Stimulated activated CD4-positive, alpha-beta T cell treated with anti-CD3 and anti-CD28 coated beads, Interleukin-1b, Interleukin-23, amount 100 ng/mL, for 4 hours (primary cell): ENCODE measurements around the gene CLDN10.
"Not testable (repeated sequence)": the region's sequence is repeated elsewhere in the genome, so short reads cannot be mapped to it uniquely, and the experiment has no call there.

Experiments
- DNase-seq, 2 donors: peaks; one replicate each; pipeline ENCODE4 v3.0.0-alpha.2; 2020; ENCODE audit warnings: low read depth in 2 of 2

The CLDN10 gene

DNA sequence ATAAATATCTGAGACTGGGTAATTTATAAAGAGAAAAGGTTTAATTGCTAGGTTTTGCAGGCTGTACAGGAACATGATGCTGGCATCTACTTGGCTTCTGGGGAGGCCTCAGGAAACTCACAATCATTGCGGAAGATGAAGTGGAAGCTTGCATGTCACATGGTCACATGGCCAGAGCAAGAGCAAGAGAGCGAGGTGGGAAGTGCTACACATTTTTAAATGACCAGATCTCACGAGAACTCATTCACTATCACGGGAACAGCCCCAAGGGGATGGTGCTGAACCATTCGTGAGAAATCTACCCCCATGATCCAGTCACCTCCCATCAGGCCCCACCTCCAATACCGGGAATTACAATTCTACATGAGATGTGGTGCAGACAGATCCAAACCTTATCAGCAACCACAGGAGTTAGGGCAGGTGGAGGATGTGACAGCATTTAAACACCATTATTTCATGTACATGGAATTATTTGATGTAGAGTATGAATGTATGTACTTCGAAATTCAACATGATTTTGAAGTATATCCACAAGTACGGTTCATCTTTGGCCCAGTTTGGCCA is 10.5 kb upstream of the CLDN10 start:
- no peak for DNase-seq

DNA sequence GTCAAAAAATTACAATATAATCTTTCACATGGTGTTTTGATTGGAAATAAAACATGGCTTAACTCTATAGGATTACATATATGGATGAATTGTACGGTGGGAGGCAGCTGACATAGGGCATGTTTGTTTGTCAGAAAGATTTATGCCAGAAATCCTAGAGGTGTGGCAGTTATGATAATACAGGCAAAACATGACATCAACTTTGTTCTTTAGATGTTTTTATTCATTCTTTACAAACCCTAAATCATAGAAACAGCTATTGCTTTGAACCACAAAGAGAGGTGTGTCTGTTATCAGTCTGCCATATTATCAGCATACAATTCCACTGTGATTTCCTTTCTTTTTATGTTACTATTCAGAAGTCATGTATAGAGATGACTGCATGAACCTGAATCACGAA is 8.2 kb upstream of the CLDN10 start:
- no peak for DNase-seq

DNA sequence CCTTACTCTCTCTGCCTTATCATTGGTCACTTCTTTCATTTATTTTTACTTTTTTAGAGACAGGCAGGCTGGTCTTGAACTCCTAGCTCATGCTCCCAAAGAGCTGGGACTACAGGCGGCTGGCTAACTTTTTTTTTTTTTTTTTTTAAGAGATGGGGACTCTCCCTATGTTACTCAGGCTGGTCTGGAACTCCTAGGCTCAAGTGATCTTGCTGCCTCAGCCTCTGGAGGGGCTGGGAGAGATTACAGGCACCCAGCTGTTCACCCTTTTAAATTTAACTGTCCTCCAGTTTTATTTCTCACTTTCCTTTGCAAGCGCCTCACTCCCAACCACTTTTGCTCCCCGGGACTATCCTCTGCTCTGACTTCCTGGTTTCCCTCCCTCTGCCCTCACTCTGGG is 5.6 kb upstream of the CLDN10 start:
- no peak for DNase-seq

DNA sequence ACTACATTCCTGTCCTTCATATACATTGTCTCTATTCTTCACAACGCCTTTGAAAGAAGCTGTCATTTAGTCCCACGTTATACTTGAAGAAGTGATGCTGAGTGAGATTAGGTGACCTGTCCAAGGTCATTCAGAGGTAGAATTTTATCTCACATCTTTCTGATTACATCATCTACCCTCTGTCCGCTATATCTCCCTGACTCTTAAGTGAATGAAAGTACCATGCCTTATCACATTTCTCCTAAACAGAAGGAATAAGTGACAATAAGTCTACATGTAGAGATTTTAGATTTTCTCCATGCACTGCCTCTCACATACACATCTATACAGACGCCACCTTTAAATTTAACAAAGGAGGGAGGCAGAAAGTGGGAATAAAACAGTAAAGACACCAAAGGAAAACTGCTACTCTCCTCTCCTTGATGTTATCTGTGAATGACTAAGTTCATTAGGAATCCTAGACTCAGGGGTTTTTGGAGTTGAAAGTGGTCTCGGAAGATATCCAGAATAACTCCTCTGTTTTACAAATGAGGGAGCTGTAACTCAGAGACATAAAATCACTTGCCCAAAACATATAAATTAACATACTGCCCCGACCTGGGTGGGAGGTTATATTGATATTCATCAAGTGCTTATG is 4.9 kb upstream of the CLDN10 start:
- no peak for DNase-seq

DNA sequence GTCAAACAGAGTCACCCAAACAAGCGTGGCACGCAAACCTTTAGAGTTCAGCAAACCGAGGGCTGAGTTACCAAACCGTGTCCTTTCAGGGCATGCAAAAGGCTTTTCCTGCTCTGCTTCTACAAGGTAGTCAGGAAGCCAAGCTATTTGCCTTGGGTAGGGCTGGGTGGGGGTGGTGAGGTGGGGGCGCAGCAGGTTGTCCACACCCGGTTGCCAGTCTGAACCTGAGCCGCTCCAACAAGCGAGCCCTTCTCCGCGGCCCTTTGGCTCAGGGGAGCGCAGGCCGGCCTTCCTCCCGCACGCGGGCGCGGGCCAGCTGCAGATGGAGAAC is 347 bp upstream of the CLDN10 start:
- no peak for DNase-seq

DNA sequence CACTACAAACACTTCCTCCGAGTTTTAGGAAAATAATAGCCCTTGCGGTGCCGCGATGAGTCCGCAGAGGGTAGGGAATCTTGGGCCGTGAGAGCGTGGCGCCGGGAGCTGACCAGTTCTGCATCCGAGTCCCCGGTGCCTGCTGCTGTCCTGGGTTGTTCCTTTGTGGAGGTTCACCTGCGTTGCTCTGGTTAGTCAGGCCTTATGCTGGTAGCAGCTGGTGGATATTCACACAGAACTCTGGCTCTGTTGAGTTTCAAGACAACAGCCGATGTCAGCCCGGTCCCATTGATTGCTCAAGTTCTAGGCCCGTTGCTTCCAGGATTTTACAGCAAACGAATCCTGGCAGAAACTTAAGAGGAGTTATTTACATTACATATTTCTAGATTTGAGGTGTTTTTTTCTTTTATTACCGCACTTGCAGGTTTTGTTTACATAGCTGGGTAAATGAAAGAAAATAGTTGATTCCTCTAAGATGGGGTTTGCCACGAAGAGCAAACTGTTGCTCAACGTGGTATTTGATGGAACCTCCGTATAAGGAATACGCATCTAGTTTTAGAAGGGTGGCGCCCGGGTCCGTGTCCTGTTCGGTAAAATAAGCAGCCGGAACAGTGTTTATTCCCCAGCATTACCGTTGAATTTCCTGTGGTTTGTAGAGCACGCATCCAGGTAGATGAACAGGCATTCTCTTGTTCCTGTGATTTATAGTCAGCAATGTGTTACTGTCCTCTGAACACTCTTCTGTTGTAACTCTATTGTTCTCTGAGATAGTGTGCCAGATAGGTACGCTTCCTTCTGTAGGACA is 1.3 kb downstream of the CLDN10 start:
- DNase-seq: no peak

DNA sequence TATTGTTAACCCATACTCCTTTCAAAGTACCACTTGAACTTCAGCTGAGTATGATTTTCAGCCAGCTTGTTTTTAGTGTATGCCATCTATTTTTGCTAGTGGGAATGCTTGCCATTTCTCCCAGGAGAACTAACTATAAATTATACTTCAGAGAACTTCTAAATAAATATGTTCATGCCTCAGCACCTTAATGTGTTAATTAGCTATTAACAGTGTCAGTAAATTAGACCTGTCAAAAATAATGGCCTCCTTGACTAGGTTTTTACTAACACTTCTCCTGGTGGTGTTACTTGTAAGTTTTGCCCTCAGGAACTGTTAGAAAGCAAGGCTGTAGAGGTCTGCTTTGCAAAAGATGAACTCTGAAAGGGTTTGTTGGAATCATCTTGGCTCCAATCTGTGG is 4.5 kb downstream of the CLDN10 start:
- no peak for DNase-seq

DNA sequence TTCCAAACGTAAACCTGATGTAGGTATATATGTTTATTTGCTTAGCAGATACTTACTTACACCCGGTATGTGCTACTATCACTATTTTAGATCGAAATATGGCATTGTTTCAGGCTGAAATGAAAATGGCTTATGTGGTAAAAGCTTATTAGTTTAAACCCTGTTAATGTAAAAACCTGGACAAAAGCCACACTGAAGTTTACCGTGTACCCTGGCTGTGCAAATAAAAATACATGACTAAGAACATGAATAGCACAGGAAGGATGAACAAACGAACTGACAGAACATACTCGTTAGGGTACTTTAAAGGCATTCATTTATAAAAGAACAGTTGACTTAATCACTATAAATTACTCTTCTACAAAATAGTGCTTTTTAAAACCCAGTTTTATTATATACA is 6.6 kb downstream of the CLDN10 start:
- DNase-seq: no peak

DNA sequence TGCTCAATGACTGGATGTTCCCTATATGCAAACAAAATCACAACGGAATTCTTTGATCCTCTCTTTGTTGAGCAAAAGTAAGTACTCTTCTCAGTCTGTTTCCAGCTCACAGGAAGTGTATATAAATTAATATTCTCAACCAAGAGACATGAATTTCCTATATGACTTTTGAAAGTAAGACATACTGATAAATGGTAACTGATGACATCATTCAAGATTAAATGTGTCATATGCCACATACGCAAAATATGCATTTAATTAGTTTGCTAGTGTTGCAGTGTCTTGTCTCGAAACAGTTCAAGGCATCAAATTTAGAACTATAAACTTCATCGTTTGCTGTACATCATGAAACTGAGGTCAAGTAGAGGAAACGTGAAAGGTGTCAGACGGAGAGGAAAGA is 7.9 kb downstream of the CLDN10 start:
- no peak for DNase-seq

DNA sequence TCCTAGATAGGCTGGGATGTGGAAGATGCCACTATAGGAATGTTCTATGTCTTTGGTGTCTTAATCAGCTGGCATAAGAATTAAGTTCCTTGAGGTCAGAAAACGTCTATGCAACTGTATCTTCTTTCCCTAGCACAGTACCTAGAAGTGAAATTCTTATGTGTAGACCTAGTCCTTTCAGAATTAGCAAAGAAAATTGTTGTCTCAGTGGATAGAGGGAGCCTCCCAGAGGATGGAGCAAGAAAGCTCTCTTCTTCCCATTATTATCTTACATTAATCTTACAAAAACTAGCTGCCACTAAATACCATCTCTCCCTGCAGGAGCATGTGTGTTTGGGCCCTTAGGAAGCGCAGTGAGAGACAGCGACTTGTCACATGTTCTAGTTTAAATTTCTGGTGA is 11.6 kb downstream of the CLDN10 start:
- no peak for DNase-seq

DNA sequence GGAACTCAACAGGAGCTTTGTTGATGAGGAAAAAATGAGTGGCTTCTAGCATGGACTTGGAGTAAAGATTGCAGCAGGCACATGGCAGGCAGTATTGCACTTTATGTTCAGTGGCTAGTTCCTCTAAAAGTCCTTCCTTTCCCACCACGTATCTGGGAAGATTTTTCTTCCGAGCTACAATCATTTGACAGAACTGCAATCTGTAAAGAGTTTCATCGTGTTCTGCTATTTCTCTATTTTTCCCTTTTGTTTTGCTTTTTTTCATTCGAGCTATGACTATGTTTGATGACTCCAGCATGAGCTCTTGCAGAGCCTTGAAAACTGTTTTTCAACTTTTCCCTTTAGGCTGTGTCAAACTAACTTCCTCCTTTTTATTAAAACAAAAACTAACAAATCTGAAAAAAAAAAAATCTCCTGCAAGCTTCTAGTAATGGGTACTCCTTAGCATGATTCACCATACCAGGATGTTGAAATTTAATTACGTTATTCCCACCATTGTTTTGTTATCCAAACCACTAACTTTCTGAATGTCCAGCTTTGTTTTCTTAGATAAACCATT is 12.3 kb downstream of the CLDN10 start:
- DNase-seq: no peak

DNA sequence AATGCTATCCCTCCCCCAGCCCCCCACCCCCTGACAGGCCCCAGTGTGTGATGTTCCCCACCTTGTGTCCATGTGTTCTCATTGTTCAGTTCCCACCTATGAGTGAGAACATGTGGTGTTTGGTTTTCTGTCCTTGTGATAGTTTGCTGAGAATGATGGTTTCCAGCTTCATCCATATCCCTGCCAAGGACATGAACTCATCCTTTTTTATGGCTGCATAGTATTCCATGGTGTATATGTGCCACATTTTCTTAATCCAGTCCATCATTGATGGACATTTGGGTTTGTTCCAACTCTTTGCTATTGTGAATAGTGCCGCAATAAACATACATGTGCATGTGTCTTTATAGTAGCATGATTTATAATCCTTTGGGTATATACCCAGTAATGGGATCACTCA is 13.2 kb downstream of the CLDN10 start:
- DNase-seq: not testable (repeated sequence)

DNA sequence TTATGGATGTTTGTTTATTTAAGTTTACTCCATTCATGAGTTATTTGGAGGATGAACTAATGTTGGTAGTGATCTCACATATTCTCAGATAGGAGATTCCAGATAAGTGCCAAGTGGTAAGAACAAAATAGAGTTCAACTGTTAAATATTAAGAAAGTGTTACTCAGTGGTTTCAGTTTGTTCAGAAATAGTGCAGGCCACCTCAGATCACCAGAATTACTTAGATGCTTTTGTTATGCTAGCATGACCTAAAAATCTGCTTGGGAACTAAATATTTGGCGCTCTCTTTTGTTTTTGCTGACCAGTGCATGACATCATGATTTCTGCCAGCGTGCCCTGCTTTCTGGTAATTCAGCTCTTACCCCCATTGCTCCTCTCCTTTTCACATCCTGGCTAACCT is 15.6 kb downstream of the CLDN10 start:
- DNase-seq: no peak

DNA sequence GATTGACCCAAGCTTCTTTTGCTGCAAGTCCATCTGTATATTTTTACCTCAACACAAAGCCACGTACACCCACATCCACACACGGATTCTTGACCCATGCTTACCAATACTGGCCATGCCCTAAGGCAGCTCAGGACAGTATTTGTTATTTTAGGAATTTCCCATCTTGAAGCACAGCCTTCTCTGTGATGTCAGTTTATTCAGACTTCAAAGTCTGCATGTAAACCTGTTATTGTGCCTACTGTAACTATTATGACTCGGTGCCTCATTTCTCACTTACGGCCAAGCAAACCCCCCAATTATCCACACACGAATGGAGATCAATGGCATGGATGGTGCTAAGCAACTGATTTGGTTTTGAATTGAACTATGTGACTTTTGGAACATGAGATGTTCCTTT is 17.5 kb downstream of the CLDN10 start:
- DNase-seq: no peak

DNA sequence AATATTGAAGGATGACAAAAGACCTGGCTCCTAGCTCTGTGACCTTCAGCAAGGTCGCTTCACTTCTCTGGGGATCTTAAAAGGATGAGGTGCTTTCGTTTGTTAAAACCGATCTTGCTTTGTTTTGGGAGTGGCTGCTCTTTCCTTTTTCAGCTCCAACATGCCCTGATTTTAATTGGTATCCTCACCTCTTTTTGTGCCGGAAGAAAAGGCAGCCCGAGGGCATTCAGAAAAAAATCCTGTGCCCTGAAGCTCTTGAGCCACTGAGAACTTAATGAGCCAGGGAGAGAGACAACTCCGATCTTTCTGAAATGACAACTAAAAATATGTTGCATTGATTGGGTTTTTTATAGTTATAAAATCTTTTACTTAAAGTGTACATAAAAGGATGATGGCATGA is 19.4 kb downstream of the CLDN10 start:
- no peak for DNase-seq

DNA sequence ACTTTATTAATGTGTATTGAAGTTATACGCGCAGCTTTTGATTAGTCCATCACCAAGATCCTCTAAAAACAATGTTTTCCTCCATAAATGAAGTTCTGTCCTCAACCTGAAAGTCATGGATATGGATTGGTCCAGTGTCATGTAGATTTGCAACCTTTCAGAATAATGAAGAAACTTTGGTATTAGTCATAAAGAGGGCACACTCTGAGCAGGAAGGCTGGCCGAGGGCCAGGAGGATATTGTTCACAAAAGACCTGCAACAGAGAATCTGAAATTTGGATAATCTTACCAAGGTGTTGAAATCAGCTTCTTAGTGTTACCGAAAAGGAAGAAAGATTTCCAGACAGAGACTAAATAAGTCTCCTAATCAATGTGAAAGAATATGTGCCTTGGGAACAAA is 20.7 kb downstream of the CLDN10 start:
- DNase-seq: no peak

DNA sequence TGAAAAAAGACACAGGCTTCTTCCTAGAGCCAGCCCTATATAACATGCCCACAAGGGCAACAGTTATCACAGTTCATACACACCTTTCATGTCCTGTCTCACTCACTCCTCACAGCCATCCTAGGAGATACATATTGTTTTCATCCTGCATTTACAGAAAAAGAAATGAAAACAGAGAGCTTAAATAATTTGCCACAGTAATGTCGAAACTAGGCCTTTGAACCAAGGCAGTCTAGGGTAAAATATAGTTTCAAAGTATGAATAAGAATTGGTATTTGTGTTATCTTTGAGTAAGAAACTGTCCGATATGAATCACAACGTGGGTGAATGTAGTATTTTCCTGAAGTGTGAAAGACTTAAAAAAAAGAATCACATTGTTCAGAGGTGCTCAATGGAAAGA is 26.8 kb downstream of the CLDN10 start:
- no peak for DNase-seq

DNA sequence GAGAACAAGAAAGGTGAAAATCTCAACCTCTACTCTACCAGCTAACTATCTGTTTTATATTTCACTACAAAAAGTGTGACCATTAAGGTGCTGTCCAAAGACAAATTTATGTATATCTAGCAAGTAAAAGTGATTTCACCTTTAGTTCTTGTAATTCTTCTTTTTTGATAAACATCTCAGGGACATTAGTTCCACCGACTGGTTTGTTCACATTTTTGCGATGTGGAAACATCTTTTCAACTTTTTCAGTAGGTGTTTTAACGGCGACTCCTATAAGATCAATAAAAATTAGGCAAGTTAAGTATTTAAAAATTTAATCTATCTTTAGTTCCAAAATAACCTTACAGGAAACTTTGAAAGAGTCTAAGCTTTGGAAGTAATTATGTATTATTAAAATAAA is 33.3 kb downstream of the CLDN10 start:
- DNase-seq: no peak

DNA sequence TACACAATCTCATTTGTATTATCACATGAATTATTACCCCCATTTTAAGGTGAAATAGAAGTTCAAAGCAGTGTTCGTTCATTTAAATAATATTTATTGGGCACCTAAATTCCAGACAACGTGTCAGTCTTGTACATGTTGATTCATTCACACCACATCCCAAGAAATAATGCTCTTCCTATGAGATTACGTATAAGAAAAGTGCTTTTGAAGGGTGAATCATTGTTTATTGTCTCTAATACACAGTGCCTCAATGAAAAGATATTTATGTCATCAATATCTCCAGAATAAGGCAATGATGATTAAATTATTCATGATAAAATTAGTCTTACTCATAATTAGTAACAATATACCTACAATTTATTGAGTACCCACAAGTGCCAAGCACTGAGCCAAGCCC is 35.6 kb downstream of the CLDN10 start:
- DNase-seq: no peak

DNA sequence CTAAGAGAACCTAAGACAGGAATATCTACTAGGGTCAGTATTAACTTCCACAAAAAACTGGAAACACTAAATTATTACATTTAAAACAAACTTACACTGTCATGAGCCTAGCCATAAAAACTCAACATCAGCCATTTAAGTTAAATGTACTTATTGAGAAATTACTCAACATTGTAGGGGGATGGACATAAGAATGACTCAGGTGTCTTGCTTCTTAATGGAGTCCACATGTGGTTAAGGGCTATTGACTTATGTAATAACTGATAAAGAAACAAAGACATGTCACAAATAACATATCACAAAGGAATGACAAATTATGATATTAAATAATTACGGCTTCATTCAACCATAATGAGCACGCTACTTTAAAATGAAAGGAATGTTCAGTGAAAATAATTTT is 36.2 kb downstream of the CLDN10 start:
- DNase-seq: no peak

DNA sequence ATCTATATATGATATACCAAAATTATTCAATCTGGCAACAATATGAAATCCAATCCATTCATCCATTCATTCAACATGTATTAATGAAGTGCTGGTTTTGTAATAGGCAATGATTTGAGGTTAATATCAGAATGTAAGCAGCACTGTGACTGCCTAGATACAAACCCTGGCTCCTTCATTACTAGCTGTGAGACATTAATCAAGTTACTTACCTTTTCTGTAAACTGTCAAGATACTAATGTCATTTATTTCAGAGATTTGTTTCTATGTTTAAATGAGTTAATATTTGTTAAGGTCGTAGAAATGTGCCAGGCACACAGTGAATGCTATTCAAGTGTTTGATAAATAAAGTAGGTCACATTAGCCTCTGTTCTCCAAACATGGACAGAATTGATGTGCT is 40.9 kb downstream of the CLDN10 start:
- no peak for DNase-seq

DNA sequence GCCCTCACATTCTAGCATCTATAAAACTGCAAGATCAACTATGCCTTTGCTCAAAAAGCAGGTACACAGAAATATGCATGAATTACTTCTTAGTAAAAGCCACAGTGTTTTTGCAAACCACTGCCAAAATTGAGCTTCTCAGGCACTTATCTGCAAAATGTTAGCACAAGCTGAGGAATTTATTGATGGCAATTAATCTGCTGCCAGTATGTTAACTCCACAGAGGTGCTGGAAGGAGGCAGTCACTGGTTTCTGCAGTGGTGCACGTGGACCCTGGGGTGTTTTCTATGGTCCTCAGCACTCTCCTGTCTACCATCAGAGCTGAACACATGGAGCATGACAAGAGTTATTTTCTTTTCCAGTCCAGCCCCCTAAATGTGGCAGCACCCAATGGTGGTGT is 44.2 kb downstream of the CLDN10 start:
- no peak for DNase-seq

DNA sequence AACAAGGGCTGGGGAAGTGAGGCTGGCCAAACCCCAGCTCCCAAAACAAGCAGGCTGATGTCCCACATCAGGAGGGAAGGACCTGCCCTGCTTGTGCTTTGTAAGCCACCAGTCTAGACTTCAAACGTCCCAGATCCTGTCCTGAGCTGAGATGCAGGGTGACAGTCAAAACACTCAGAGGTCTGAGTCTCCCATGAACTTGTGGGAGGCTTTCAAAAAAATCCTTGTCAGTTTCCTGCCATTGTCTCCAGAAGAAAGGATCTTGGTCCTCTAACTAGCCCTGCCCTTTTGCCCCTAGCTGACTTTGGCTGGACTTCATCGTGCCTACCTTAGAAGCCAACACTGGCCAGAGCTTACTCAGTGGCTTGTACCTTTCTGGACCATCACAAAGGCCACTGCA is 48.7 kb downstream of the CLDN10 start:
- DNase-seq: no peak
